Smooth muscle cell of the coronary artery (primary cell): ENCODE measurements around the gene CCDC85C. TPM values are rescaled to one million over a fixed set of nuclear protein-coding genes. Genes with fewer than 3 reads are reported as not detected.

Experiments used
- total RNA-seq: library from RNA; depleted of rRNA; stranded (reverse); fragments of >200 nt; gene quantifications from 2 replicates; pipeline ENCODE4 v1.2.3, GENCODE V29; 2014; ENCODE audit warnings: low replicate concordance

CCDC85C gene
- total RNA-seq: 1.3 and 9.0 TPM in 2 replicates

GRCh38 chr14:99603471-99604277, at the start of gene CCDC85C:
TSS of gene CCDC85C (minus strand) at chr14:99604207. CDS start at chr14:99603959, 248 bp downstream.

GRCh38 chr14:99644723-99645544, 40.9 kb upstream of the CCDC85C start, which contains the start of gene HHIPL1:
TSS of gene HHIPL1 (plus strand) at chr14:99645129. CDS start at chr14:99645208, 79 bp downstream.

GRCh38 chr14:99480917-99481744, 122.9 kb downstream of the CCDC85C start, which contains the start of gene CCNK:
TSS of gene CCNK (plus strand) at chr14:99481409. CDS start at chr14:99492678, 11,269 bp downstream.

GRCh38 chr14:99479906-99480869, 123.8 kb downstream of the CCDC85C start, which contains the start of gene SETD3:
TSS of gene SETD3 (minus strand) at chr14:99480859. CDS start at chr14:99465805, 15,054 bp downstream.

Other genes with a start within 250 kb of the CCDC85C start
- gene SETD3, start 123.3 kb downstream of the CCDC85C start, total RNA-seq: 17.0 and 37.8 TPM in 2 replicates
- 5.9 and 32.0 TPM in 2 replicates for gene CCNK, start 122.8 kb downstream of the CCDC85C start, total RNA-seq
- gene HHIPL1, start 40.9 kb upstream of the CCDC85C start, total RNA-seq: 3.7 and 7.0 TPM in 2 replicates
- gene CYP46A1, start 80.1 kb upstream of the CCDC85C start, total RNA-seq: 0.08 and 0.59 TPM in 2 replicates
- gene EML1, start 189.2 kb upstream of the CCDC85C start, total RNA-seq: 28.6 and 117 TPM in 2 replicates